Prostate gland (tissue), 2 donors: ENCODE results near the gene SYT13.

Experiments
- CTCF ChIP-seq, 4 experiments: fragments of 200-600 bp in 2 of 4; fragments of 450-650 bp in 2 of 4; sonication (generic) in 2 of 4; IDR thresholded peaks; 1 replicate in 3 of 4; 2 replicates in 1 of 4; pipeline ENCODE4 v1.5.1; 2016 to 2019; ENCODE audit warnings: antibody characterized with exemption in 4 of 4, mild to moderate bottlenecking in 2 of 4, moderate library complexity in 2 of 4
- POLR2A ChIP-seq: fragments of 450-650 bp; IDR thresholded peaks from one replicate; pipeline ENCODE4 v1.6.1; 2016; ENCODE audit warnings: antibody characterized with exemption, mild to moderate bottlenecking

GRCh38 chr11:45323601-45324249 is 37.6 kb upstream of the SYT13 start:
- TF ChIP-seq CTCF (IDR thresholded peaks at IDR 0.05) (no peak), POLR2A (no peak)
